Sigmoid colon (tissue), 7 donors: Measurements from ENCODE around the gene SMIM1. TPM values are rescaled to one million over a fixed set of nuclear protein-coding genes. Genes with fewer than 3 reads are reported as not detected.

Experiments used
- DNase-seq: peaks from one replicate; pipeline ENCODE4 v3.0.0-alpha.2; 2019
- H3K27ac ChIP-seq, 4 donors: fragments of 200-600 bp; sonication (generic); one replicate each; pipeline ENCODE4 v1.5.1; 2016 to 2019; ENCODE audit warnings: mild to moderate bottlenecking in 1 of 4
- H3K27me3 ChIP-seq, 3 donors: fragments of 200-600 bp; sonication (generic); one replicate each; pipeline ENCODE4 v1.5.1; 2019; ENCODE audit warnings: mild to moderate bottlenecking in 1 of 3
- H3K36me3 ChIP-seq, 4 donors: fragments of 200-600 bp; sonication (generic); one replicate each; pipeline ENCODE4 v1.5.1; 2016 to 2019
- H3K4me1 ChIP-seq, 4 donors: fragments of 200-600 bp; sonication (generic); one replicate each; pipeline ENCODE4 v1.5.1; 2017 to 2019
- H3K4me3 ChIP-seq, 4 donors: fragments of 200-600 bp; sonication (generic); one replicate each; pipeline ENCODE4 v1.5.1; 2017 to 2019; ENCODE audit warnings: mild to moderate bottlenecking in 2 of 4, moderate library complexity in 1 of 4
- H3K9me3 ChIP-seq, 4 donors: fragments of 200-600 bp in 3 of 4; sonication (generic) in 3 of 4; one replicate each; pipeline versions ENCODE4 v1.5.1 to v1.6.1; 2013 to 2019
- CTCF ChIP-seq, 4 experiments: fragments of 450-650 bp in 3 of 4; fragments of 200-600 bp in 1 of 4; IDR thresholded peaks; one replicate each; pipeline ENCODE4 v1.5.1; 2016 to 2019; ENCODE audit warnings: antibody characterized with exemption in 4 of 4, mild to moderate bottlenecking in 3 of 4, moderate library complexity in 2 of 4
- EP300 ChIP-seq, 4 donors: sonication (generic); formaldehyde crosslinking; IDR thresholded peaks; one replicate each; pipeline ENCODE4 v1.6.1; 2017; ENCODE audit warnings: antibody characterized with exemption in 4 of 4
- POLR2A ChIP-seq, 2 donors: fragments of 450-650 bp; IDR thresholded peaks; one replicate each; pipeline ENCODE4 v1.6.1; 2016; ENCODE audit warnings: antibody characterized with exemption in 2 of 2, mild to moderate bottlenecking in 2 of 2, moderate library complexity in 2 of 2
- POLR2AphosphoS5 ChIP-seq, 4 donors: sonication (generic); formaldehyde crosslinking; IDR thresholded peaks; one replicate each; pipeline ENCODE4 v1.6.1; 2017; ENCODE audit warnings: antibody characterized with exemption in 4 of 4
- WGBS, 2 donors: extraction: QIAGEN DNeasy Blood & Tissue Kit; methylation state at CpG; one replicate each; pipeline ENCODE4 v1.1.7; 2013; 5-methylcytosine and 5-hydroxymethylcytosine counted together
- intact Hi-C: fragments of 100-400 bp; cut with DNase I; formaldehyde crosslinking; loops from one replicate; pipeline ENCODE4 v1.15.1; 2023
- polyA plus RNA-seq, 3 donors: library from polyadenylated mRNA; stranded (reverse); fragments of 200-250 nt; gene quantifications; one replicate each; pipeline ENCODE4 v1.2.3, GENCODE V29; 2013
- total RNA-seq, 4 donors: library from RNA; depleted of rRNA; stranded (reverse); fragments of >200 nt; gene quantifications; one replicate each; pipeline ENCODE4 v1.1.0, GENCODE V29; 2016
- donor health status: healthy with polysubstance abuse.
- donor health status: Bipolar disorder and iron deficiency.
- donor health status: healthy.

SMIM1 gene
- total and polyA plus RNA-seq, 7 donors, result 2.7 to 10.8 (median 6.8) TPM; not detected in 1

- DNase-seq, result no peak
- 93 to 95% methylated on average over 45 of the region's 45 CpGs for WGBS, 2 donors
- peaks cover 0 to 15% (median under 1%) of the 10 kb centered on the region in 4 donors for H3K4me1 ChIP-seq
- no peak overlapping the region for H3K27ac ChIP-seq
- no peaks in the 10 kb centered on the region for H3K27me3 ChIP-seq
- H3K4me3 ChIP-seq, result no peak overlapping the region
- peaks cover 18 to 78% (median 57%) of the 10 kb centered on the region in 4 donors for H3K36me3 ChIP-seq
- intact Hi-C loops, result no loop called here
- TF ChIP-seq POLR2A (IDR thresholded peaks at IDR 0.05) (no peak), CTCF (IDR thresholded peaks at IDR 0.05) (no peak), EP300 (IDR thresholded peaks at IDR 0.05) (no peak), POLR2AphosphoS5 (IDR thresholded peaks at IDR 0.05) (no peak)
- no peaks in the 10 kb centered on the region for H3K9me3 ChIP-seq
These were observed 14.2 kb downstream of the SMIM1 start for GRCh38 chr1:3786468-3787348.

- intact Hi-C loops, result no loop called here
- no peak overlapping the region for H3K4me3 ChIP-seq
- H3K9me3 ChIP-seq, result no peaks in the 10 kb centered on the region
- no peak overlapping the region for H3K27ac ChIP-seq
- no peaks in the 10 kb centered on the region for H3K27me3 ChIP-seq
- TF ChIP-seq CTCF (IDR thresholded peaks at IDR 0.05), result no peak
- no peak for TF ChIP-seq POLR2A (IDR thresholded peaks at IDR 0.05)
- no peak for TF ChIP-seq EP300 (IDR thresholded peaks at IDR 0.05)
- no peak for TF ChIP-seq POLR2AphosphoS5 (IDR thresholded peaks at IDR 0.05)
- WGBS, 2 donors, result 85 to 86% methylated on average over 10 of the region's 10 CpGs
- peaks cover 14 to 72% (median 51%) of the 10 kb centered on the region in 4 donors for H3K36me3 ChIP-seq
- peaks cover 0 to 15% (median 2%) of the 10 kb centered on the region in 4 donors for H3K4me1 ChIP-seq
- no peak for DNase-seq
These were observed 14.8 kb downstream of the SMIM1 start for GRCh38 chr1:3787349-3787715.

- H3K4me3 ChIP-seq, result no peak overlapping the region
- no peak overlapping the region for H3K27ac ChIP-seq
- H3K27me3 ChIP-seq, result no peaks in the 10 kb centered on the region
- H3K36me3 ChIP-seq, result peaks cover 14 to 69% (median 44%) of the 10 kb centered on the region in 4 donors
- TF ChIP-seq POLR2AphosphoS5 (IDR thresholded peaks at IDR 0.05) (no peak), CTCF (IDR thresholded peaks at IDR 0.05) (no peak), EP300 (IDR thresholded peaks at IDR 0.05) (no peak), POLR2A (IDR thresholded peaks at IDR 0.05) (no peak)
- H3K9me3 ChIP-seq, result no peaks in the 10 kb centered on the region
- peaks cover 0 to 19% (median 4%) of the 10 kb centered on the region in 4 donors for H3K4me1 ChIP-seq
- intact Hi-C loops, result no loop called here
- no peak for DNase-seq
- WGBS, 2 donors, result 91 to 93% methylated on average over 26 of the region's 26 CpGs
These were observed 15.4 kb downstream of the SMIM1 start for GRCh38 chr1:3787745-3788605.

GRCh38 chr1:3788756-3789420 is 16.3 kb downstream of the SMIM1 start:
- peaks cover 12 to 60% (median 38%) of the 10 kb centered on the region in 4 donors for H3K36me3 ChIP-seq
- no peaks in the 10 kb centered on the region for H3K27me3 ChIP-seq
- no peaks in the 10 kb centered on the region for H3K9me3 ChIP-seq
- intact Hi-C loops, result no loop called here
- 92 to 93% methylated on average over 16 of the region's 16 CpGs for WGBS, 2 donors
- no peak for TF ChIP-seq EP300 (IDR thresholded peaks at IDR 0.05)
- no peak for TF ChIP-seq POLR2AphosphoS5 (IDR thresholded peaks at IDR 0.05)
- no peak for TF ChIP-seq POLR2A (IDR thresholded peaks at IDR 0.05)
- no peak overlapping the region for H3K27ac ChIP-seq
- H3K4me1 ChIP-seq, result peaks cover 0 to 29% (median 13%) of the 10 kb centered on the region in 4 donors
- no peak for DNase-seq
- no peak overlapping the region for H3K4me3 ChIP-seq
